Occipital lobe (tissue), 2 donors: Measurements from ENCODE around the gene MIPOL1. TPM values are rescaled to one million over a fixed set of nuclear protein-coding genes. Genes with fewer than 3 reads are reported as not detected.

Experiments used
- DNase-seq: peaks from one replicate; lab custom pipeline; 2025; lab: John Stamatoyannopoulos, UW
- total RNA-seq: library from RNA; depleted of rRNA; stranded (reverse); fragments of >200 nt; gene quantifications from one replicate; pipeline ENCODE4 v1.2.3, GENCODE V29; 2014

Gene MIPOL1
- total RNA-seq, 1 donor from 2014 or later = 29.9 TPM

DNA sequence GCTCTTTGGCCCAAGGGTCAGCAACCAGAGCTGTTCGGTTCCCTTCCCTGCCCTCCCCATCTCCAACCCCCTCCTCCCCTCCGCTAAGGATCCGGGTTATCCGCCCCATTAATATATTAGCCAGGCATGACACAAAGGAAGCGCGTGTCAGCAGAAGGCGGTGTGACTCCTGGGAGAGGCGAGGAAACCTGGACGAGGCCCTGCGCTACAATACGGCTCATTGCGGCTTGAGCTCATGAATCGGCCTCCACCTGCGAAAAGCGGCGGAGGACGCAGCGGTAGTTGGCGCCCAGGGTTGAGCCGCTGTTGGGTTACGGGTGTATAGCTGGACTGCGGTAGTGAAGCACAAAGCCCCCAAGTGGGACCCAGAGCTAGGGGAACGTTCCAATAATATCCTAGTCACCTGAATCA is 387.4 kb downstream of the MIPOL1 start:
- DNase-seq = no peak

DNA sequence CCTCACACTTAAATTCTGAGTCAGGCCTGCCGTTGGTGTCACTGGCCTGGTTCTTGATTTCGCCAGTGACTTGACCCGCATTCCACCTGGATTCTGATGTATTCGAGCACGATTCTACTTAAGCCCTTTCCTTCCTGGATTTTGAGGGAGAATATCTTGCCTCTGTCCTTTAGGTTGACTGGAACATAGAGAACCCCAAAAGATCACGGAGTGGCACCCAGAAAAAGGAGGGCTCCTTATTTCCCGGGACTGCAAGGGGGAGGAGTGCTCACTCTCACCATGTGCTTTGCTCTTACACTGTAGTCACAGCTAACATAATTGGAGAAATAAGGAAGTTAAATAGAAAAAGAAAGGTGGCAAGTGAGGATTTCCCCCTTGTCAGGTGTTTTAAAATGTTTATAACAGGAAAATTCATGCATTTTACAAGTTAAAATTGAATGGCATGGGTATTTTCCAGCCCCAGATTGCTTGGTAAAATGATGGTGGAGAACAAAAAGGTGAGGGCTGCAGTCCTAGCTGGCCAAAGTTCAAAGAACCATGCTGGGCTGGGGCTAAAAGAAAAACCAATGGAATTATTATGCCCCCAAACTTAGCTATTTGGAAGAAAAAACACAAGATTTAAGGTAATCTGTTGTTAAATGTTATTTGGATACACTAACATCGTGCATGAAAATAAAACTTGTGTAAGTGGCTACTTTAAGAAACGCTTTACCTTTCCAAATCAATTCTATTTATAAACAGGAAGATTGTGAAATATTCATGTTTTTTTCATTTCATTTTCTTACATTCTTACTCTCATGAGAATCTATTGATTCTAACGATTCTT is 388.4 kb downstream of the MIPOL1 start:
- DNase-seq = no peak

DNA sequence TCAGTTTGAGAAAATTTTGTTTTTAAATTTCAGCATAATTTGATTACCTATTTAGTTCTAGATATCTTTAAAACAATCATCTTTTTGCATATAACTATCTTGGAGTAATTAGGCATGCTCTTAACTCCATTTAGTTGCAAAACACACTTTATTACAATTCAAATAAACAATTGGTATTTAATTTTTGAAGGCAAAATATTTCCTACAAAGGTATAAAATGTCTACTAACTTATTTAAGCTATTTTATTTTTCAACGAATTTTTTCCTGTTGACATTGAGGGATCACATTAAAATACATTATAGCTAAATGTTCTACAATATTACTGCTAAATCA is 389.0 kb downstream of the MIPOL1 start:
- DNase-seq = no peak

DNA sequence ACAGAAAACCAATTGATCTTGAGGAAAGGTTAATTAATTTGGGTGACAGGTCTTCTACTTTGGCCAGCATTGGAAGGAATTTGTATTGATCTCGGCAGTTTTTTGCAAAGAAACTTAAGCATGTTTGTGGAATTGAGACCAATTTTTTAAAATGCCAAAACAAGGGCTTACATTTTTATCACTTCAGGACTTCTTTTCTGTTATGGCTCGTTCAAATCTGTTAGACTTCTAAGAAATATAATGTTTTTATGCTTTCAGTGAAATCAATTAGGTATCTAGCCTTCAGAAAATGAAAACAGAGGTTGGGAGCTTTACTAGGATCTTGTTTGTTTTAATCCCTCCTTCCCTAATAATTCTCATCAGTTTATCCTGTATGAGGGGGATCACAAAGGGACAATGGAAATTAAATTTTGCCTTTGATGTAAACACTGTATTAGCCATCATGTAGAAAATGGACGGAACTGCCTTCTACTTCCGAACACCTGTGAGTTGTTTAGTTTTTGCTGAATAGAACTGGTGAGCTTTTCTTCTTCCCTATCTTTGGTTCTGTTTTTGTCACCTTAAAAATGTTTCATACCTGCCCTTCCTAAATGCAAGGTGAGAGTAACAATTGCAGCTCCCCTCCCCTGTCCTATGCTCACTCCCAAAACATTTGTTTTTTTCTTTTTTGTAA is 389.5 kb downstream of the MIPOL1 start:
- no peak for DNase-seq

DNA sequence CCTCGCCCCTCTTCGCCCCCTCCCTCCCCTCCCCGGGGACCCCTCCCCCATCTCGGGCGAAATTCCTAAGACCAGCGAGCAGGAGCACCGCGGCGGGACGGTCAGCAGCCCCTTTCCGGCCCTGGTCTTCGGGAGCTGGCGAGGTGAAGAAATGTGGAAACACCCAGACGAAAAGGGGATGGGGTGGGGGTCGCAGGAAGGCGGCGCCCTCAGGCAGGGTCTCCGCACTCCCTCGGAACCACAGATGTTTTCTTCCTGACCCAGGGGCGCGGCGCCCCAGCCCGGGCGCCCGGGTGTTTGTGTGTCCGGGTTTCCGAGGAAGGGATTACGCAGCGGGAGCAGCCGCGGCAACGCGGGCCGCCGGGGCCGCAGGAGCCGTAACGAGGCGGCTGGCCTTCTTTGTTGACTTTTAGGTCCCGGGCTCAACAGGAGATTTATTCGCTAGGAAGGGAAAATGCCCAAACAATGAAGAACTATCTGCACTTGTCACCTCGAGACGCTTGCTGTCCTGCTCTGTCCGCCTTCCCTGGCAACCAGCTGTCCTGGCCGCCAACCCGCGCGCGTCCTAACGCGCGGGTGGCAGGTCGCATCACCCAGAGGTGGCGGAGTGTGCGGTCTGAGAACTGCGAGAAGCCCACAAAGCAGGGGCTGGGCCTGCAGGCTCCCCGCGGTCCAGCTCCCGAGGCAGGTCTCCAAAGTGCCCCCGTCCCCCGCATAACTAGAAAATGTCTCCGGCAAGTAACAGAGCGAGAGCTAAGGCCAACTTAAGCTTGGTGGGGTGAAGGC is 390.3 kb downstream of the MIPOL1 start:
- DNase-seq = no peak

DNA sequence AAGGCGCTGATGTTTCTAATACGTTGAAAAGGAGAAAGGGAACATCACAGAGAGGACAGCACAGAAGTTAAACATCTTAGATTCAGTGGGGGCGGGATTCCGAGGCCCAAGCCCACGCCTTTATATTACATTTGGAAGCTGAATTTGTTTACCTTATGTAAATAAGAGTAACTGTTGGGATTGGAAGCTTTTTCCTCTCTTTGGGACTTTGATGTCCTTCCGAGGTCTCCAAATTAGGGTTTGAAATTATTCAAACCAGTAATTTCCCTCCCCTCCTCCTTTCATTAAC is 390.9 kb downstream of the MIPOL1 start:
- DNase-seq = no peak

DNA sequence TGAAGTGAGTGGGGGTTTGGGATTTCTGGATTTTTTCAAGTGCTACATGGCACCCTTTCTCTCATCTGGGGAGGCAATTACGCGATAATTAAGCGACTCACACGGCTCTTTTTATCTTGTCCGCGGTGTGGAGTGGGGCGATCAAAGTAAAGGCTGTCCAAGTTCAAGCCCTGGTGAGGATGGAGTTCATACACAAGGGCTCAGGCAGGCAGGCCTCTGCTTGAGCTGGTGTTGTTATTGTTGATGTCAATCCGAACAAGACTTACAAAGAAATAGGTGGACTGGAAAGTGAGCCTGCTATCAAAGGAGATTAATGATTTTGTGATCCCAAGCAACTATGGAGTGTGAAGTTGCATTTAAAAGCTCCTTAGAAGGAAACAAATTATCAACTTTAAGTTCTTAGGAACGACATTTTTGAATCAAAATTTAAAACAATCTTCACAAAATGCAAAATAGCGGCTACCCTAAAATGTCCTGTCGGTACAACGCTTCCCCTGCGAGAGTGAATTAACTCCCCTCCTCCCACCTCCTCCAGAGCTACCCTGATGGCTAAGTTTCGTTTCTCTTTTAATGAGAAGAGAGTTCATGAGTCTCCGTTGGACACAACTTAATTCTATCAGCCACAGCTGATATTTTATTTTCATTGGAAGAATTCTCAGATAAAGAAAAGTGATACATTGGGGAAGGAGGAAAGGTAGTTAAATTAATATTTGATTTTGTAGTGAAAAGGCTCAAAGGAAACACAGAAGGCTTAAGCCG is 391.4 kb downstream of the MIPOL1 start:
- no peak for DNase-seq

DNA sequence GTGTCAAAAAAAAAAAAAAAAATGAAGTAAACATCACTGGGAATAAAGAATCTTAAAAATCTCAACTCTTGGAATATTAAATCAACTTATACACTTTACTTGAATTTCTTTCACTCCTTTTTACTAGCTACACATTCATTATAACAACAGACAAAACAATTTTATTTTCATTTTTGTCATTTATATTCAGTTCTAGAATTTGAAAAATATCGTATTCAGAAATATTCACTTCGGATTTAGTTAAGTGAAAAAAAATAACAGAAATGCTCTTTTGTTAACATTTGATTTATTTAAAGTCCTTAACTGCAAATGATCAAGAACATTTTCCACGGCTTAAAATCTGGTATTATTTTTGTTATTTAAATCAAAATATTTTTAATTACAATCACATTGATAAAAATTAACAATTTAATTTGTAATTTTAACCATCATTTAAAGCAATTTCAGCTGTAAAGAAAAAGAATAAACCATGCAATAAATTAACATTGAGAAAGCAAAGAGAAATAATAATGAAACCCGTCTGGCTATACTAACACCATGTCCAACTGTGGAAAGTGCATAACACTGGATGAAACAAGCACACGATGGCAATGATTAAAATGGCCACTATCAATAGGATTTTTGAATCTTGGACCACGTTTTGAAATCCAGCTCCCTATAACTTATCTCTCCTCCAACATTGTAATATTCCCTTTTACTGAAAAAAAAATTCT is 392.1 kb downstream of the MIPOL1 start:
- DNase-seq = no peak

DNA sequence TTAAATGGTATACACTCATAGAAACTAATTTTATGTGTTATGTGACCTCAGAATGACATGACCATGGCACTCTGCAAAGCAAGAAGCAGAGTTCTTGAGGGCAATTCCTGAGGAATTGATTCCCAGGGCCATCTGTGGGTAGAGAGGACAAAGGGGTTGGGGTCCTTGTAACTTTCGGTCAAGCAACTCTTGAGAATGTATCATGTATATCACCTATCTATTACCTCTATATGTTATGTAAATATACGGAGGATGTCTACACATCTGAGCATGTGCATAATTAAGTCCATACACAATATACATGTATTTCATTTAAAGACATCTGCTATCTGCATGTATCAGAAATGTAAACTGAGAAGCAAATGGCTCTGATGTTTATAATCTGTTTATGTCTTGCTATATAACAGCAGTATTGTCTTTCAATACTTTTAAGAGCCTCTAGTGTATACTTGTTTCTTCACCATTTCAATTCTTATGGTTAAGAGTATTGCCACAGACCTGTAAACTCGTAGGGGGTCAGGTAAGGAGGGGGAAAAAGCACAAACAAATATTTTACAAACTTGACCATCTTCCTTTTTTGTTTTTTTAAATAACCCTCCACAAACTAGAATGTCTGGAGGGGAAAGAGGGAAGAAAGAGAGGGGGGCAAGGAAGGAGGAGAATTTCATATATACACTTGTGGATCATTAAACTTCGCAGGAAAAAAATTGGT is 392.8 kb downstream of the MIPOL1 start:
- DNase-seq = no peak

DNA sequence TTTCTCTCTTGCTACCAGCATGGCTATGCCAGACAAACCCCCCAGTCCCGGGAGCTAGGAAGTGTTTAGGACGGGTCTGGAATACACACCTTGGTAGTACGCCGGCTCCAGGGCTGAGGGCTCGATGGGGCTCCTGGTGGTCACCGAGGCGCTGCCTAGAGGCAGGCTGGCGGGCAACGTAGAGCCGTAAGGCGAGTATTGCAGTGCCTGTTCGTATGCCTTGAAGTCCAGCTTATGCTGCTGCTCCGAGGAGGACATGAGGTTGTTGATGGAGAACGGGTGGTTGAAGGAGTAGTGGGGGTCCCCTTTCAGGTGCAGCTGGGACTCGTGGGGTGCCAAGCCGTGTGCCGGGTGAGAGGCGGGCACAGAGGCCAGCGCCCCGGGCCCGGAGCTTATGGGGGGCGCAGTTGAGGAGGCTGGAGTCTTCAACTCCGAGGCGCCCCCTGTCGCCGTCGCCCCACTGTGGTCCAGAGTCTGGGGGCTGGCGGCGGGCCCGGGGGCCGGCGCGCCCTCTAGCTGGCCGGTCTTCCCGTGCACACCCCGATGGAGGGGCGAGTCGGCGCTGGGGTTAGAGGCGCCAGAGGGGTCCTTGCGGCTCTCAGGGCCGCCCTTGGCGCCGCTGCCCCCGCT is 393.7 kb downstream of the MIPOL1 start:
- no peak for DNase-seq

DNA sequence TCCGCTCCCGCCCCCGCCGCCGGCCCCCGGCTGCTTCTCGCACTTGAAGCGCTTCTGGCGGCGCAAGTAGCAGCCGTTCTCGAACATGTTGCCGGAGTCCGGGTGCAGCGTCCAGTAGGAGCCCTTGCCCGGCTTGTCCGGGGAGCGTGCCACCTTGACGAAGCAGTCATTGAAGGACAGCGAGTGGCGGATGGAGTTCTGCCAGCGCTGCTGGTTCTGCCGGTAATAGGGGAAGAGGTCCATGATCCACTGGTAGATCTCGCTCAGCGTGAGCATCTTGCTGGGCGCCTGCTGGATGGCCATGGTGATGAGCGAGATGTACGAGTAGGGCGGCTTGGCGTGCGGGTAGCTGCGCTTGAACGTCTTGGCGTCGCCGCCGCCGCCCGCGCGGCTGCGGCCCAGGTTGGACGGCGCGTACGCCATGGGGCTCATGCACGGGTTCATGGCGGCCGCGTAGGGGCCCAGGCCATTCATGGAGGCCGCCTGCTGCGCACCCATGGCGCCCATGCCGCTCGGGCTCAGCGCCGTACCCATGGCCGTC is 394.3 kb downstream of the MIPOL1 start:
- no peak for DNase-seq

DNA sequence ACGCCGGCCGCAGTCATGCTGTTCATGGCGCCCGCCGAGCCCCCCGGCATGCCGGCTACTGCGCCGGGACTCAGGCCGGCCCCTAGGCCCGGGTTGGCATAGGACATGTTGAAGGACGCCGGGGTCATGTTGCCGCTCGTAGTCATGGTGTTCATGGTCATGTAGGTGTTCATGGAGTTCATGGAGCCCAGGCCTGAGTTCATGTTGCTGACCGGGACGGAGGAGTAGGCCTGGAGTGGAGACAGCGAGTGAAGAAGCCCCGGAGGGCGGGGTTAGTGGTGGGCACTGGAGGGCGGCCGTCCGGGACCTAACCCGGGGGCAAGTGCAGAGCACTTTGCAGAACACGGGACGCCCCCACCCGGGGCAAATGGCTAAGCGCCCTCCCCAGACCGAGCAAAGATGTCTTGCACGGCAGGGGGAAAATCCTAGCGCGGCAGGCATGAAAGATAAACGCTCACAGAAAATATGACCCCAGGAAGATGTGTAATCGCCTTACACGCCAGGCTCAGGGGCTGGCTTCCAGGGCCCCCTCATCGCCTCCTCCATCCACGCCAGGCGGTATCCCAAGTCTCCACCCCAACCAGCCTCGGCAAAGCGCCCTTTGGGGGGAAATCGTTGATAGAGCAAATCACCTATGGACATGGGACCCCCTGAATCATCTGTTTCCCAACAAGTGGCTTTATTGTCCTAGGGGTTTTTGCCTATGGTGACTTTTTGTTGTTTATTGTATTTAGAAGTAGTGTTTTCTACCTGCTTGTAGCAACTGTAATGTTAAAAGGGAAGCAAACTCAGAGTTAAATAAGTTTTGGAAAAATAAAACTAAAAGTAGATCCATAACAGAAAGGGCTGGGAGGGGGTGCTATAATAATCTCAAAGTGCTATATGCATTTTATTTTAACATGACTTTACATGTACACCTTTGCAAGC is 395.0 kb downstream of the MIPOL1 start:
- no peak for DNase-seq

DNA sequence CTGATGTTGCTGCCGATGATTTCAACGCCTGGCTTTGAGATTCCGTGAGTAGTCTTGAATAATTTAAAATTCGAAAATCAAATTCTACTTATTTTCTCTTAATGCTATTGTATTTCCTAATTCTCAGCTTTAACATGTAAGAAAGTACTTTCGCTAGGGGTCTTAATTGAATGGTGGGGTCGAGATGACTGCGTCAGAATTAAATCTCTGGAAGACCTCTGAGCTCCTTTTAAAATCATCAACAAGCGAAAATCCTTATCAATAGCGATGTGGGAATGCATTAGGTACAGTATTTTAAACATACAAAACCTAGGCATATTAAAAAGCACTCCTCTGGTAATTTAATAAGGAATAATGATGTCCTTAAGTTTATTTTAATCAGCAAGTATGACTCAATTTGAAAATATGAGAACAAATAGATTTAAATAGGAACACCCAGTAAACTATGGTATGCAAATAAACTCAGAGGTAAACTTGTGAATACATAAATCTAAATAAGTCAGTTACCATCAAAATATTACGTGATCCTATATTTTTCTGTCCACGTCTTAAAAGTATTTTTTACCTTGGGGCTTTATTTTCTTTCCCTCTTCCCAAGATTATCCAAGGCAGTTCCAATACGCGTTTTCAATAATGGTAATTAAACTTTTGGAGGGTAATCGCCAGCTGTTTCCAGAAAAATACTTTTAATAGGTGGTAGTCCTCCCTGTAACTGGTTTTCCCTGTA is 395.9 kb downstream of the MIPOL1 start:
- DNase-seq = no peak

DNA sequence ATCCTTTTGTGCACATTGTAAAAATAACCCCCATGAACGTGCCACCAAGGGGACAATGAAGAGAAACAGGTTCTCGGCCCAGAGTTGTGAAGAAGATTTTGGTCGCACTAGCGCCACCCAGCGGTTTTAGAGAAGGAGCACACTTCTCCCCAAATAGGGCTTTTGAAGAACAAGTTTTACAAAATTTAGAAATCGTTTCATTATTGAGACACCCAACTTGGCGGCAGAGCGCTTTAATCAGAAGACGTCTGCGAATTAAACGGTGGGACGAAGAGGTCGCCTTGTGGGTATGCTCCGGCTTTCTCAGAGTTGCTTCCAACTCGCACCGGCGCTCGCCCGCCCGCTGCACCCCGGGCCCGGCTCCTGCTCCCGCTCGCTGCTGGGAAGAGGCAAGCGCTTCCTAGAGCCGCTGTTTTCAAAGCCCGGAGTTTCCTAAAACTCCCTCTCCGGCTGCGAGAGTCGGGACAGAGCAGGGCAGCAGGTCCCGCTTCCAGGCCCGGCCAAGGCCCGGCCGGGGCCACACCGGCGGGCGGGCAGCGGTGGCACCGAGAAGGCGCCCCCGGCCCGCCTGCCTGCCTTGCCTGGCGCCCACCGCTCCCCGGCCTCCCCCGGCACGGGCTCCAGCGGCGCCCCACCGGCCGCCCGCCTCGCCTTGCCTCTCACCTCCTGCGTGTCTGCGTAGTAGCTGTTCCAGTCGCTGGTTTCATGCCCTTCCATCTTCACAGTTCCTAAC is 396.7 kb downstream of the MIPOL1 start:
- DNase-seq = no peak

DNA sequence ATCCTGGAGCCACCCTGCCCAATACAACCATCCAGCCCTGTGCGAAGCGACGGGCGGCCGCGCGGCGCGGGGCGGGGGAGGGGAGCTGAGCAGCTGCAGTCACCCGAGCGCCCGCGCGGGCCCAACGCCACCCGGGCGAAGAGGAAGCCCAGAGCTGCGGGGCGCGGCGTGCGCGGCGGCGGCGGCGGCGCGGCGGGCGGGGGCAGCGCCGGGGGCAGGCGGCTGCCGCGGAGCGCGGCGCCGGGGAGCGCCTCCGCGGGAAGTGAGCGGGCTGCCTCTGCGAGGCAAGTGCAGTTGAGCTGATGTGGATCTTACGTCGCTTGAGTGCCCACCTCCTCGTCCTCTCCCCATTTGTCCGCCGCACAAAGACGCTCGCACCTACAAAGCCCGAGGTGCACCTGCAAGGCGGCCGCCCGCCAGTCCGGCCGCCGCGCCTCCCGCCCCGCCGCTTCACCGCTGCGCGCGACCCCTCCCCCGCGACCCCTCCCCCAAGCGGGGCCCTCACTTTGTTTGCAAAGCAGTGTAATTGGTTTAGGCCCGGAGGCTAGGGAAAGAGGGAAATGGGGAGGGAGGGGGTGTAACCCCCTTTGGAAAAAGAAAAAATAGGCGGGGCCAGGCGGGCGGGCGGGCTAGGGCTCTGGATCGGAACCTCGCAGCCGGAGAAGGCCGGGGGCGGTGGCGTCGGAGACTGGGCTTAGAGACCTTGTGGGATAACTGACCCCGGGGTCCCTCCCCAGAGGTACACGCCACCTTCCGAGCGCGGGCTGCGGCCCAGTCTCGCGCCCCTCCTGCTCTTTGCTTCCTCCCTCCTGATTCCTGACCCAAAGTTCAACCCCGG is 397.5 kb downstream of the MIPOL1 start, which contains the start of the genes FOXA1 and TTC6:
FOXA1 (minus strand) TSS at position 279 of the 838 bp plus-strand sequence; CDS start at position 2, 277 bp downstream.
TTC6 (plus strand) TSS at position 659 of the 838 bp plus-strand sequence. CDS start 26,436 bp downstream, outside the sequence.
- DNase-seq = no peak
